Epithelial cell of esophagus (primary cell): ENCODE data around the gene ELK1.

Experiments used
- DNase-seq: peaks from one replicate; pipeline ENCODE4 v3.0.0; 2010; ENCODE audit warnings: low read depth
- H3K4me3 ChIP-seq: 2 replicates; pipeline ENCODE4 v1.5.1; 2011; ENCODE audit warnings: mild to moderate bottlenecking, low read length, control low read depth
- TF ChIP-seq, protein P1 (sequence below): IDR thresholded peaks from 2 replicates; pipeline ENCODE4 v1.5.1; 2011; ENCODE audit warnings: low read depth, mild to moderate bottlenecking, low read length, control low read depth, inconsistent platforms; ENCODE audit not compliant: insufficient read depth; ENCODE audit errors: missing control alignments

The ELK1 gene

GRCh38 chrX:47587091-47587891 is 63.1 kb downstream of the ELK1 start:
- TF ChIP-seq, protein P1, sequence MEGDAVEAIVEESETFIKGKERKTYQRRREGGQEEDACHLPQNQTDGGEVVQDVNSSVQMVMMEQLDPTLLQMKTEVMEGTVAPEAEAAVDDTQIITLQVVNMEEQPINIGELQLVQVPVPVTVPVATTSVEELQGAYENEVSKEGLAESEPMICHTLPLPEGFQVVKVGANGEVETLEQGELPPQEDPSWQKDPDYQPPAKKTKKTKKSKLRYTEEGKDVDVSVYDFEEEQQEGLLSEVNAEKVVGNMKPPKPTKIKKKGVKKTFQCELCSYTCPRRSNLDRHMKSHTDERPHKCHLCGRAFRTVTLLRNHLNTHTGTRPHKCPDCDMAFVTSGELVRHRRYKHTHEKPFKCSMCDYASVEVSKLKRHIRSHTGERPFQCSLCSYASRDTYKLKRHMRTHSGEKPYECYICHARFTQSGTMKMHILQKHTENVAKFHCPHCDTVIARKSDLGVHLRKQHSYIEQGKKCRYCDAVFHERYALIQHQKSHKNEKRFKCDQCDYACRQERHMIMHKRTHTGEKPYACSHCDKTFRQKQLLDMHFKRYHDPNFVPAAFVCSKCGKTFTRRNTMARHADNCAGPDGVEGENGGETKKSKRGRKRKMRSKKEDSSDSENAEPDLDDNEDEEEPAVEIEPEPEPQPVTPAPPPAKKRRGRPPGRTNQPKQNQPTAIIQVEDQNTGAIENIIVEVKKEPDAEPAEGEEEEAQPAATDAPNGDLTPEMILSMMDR: no peak
- no peak overlapping the region for H3K4me3 ChIP-seq
- peak; percentile 46 for DNase-seq

GRCh38 chrX:47586043-47586787 is 64.1 kb downstream of the ELK1 start:
- H3K4me3 ChIP-seq: no peak overlapping the region
- TF ChIP-seq, protein P1: no peak
- no peak for DNase-seq
